ENCODE results near the gene ADGRV1.

Gene ADGRV1

DNA sequence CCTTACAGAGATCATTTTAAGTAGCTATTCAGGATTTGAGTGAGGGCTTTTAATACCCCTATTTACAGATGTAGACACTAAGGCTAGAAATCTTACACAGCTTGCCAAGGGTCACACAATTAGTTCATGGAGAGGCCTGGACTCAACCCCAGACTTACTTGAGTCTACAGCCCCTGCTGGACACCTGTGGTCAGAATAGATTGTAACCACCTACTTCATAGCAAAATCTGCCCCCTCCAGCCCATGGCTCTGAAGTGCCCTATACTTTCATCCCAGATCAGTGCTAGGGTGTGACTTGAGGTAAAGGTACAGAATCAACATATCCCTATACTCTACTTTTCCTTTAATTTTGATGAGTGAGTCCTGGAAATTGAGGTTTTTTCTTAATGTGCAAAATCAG, 291.3 kb downstream of the ADGRV1 start:
- TF ChIP-seq, protein P1, sequence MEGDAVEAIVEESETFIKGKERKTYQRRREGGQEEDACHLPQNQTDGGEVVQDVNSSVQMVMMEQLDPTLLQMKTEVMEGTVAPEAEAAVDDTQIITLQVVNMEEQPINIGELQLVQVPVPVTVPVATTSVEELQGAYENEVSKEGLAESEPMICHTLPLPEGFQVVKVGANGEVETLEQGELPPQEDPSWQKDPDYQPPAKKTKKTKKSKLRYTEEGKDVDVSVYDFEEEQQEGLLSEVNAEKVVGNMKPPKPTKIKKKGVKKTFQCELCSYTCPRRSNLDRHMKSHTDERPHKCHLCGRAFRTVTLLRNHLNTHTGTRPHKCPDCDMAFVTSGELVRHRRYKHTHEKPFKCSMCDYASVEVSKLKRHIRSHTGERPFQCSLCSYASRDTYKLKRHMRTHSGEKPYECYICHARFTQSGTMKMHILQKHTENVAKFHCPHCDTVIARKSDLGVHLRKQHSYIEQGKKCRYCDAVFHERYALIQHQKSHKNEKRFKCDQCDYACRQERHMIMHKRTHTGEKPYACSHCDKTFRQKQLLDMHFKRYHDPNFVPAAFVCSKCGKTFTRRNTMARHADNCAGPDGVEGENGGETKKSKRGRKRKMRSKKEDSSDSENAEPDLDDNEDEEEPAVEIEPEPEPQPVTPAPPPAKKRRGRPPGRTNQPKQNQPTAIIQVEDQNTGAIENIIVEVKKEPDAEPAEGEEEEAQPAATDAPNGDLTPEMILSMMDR (IDR thresholded peaks at IDR 0.05; ENCODE audit: insufficient read depth, missing control alignments), result no peak
- FAIRE-seq, result no peak
- DNase-seq (ENCODE audit: insufficient read length, low spot score), result no peak

- FAIRE-seq, result peak; percentile 84
- TF ChIP-seq, protein P1 (IDR thresholded peaks at IDR 0.05; ENCODE audit: insufficient read depth, missing control alignments), result no peak
- DNase-seq (ENCODE audit: insufficient read length, low spot score), result no peak
Observed at GRCh38 chr5:90852531-90852930, 293.9 kb downstream of the ADGRV1 start.

- FAIRE-seq (no peak), DNase-seq (ENCODE audit: insufficient read length, low spot score) (no peak)
- TF ChIP-seq, protein P1 (IDR thresholded peaks at IDR 0.05; ENCODE audit: insufficient read depth, missing control alignments), result no peak
Observed at GRCh38 chr5:90853750-90854149, 295.2 kb downstream of the ADGRV1 start.

- TF ChIP-seq, protein P1 (IDR thresholded peaks at IDR 0.05; ENCODE audit: insufficient read depth, missing control alignments), result no peak
- no peak for DNase-seq (ENCODE audit: insufficient read length, low spot score)
- no peak for FAIRE-seq
Observed at GRCh38 chr5:90854169-90854568, 295.6 kb downstream of the ADGRV1 start.

GRCh38 chr5:90855296-90856010, 296.9 kb downstream of the ADGRV1 start:
- TF ChIP-seq, protein P1 (IDR thresholded peaks at IDR 0.05; ENCODE audit: insufficient read depth, missing control alignments), result no peak
- FAIRE-seq (peak; percentile 44), DNase-seq (ENCODE audit: insufficient read length, low spot score) (no peak)

DNA sequence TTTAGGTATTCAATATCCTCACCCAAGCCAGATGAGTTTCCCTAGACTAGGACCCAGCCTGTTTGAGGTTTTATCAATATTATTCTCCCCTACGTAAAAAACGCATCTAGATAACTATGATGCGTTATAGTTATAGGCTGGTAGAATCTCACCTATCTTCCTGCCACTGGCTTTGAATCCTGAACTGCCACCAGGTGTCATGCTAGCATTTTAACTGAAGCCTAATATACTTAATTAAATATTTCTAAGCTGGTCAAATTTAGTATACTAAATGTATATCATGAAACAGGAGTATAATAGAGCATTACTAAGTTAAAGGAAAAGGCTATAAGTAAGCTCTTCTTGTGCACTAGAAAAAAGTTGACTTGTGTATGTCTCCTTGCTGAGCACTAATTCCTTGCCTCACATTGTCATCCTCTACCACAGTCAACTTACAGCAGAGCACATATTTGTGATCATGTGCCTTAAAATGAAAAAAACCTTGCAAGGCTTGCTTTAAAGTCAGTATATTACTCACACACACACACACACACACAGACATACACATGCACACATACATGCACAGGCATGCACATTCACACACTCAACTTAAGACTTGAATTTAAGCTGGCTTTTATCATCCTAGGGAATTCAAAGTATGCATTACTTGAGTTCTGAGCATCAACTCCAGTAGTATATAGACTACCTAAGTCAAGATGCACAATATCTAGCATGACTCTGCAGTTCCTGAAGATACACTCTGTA, 303.4 kb downstream of the ADGRV1 start:
- DNase-seq (ENCODE audit: insufficient read length, low spot score) (no peak), FAIRE-seq (no peak)
- TF ChIP-seq, protein P1 (IDR thresholded peaks at IDR 0.05; ENCODE audit: insufficient read depth, missing control alignments), result peak; percentile 14

GRCh38 chr5:90865180-90865579, 306.6 kb downstream of the ADGRV1 start:
- FAIRE-seq, result no peak
- DNase-seq (ENCODE audit: insufficient read length, low spot score), result no peak
- TF ChIP-seq, protein P1 (IDR thresholded peaks at IDR 0.05; ENCODE audit: insufficient read depth, missing control alignments), result no peak
